Hematopoietic multipotent progenitor cell treated with erythropoietin and hydrocortisone succinate and interleukin-3 and kit ligand, for 6 days (in vitro differentiated cells): ENCODE measurements around the gene ADRB2.
"Not testable (repeated sequence)": the region's sequence is repeated elsewhere in the genome, so short reads cannot be mapped to it uniquely, and the experiment has no call there.

ENCODE experiments used
- DNase-seq: peaks from one replicate; pipeline ENCODE4 v3.0.0-alpha.2; 2015

Gene ADRB2

GRCh38 chr5:148826053-148826738 lies at the start of gene ADRB2:
ADRB2 (plus strand) TSS chr5:148826611; CDS start chr5:148826832, 221 bp downstream.
- DNase-seq = peak; percentile 97

- no peak for DNase-seq
These were observed 49.6 kb upstream of the ADRB2 start for GRCh38 chr5:148776780-148777179.

GRCh38 chr5:148778882-148779281 lies 47.5 kb upstream of the ADRB2 start:
- DNase-seq = no peak

GRCh38 chr5:148780711-148781110 lies 45.7 kb upstream of the ADRB2 start:
- no peak for DNase-seq

- DNase-seq = peak; percentile 51
These were observed 44.6 kb upstream of the ADRB2 start for GRCh38 chr5:148781766-148782165.

GRCh38 chr5:148785223-148785622 lies 41.2 kb upstream of the ADRB2 start:
- DNase-seq = no peak

GRCh38 chr5:148786456-148786855 lies 40.0 kb upstream of the ADRB2 start:
- DNase-seq = no peak

- DNase-seq = no peak
These were observed 37.8 kb upstream of the ADRB2 start for GRCh38 chr5:148788636-148789035.

GRCh38 chr5:148790545-148791333 lies 35.7 kb upstream of the ADRB2 start:
- no peak for DNase-seq

GRCh38 chr5:148791334-148791667 lies 35.1 kb upstream of the ADRB2 start:
- no peak for DNase-seq

GRCh38 chr5:148791696-148792095 lies 34.7 kb upstream of the ADRB2 start:
- no peak for DNase-seq

- no peak for DNase-seq
These were observed 33.7 kb upstream of the ADRB2 start for GRCh38 chr5:148792744-148793143.

GRCh38 chr5:148793261-148793660 lies 33.1 kb upstream of the ADRB2 start:
- no peak for DNase-seq

- no peak for DNase-seq
These were observed 32.1 kb upstream of the ADRB2 start for GRCh38 chr5:148794275-148794674.

- peak; percentile 54 for DNase-seq
These were observed 31.5 kb upstream of the ADRB2 start for GRCh38 chr5:148794729-148795561.

- no peak for DNase-seq
These were observed 29.5 kb upstream of the ADRB2 start for GRCh38 chr5:148796936-148797335.

- DNase-seq = no peak
These were observed 27.6 kb upstream of the ADRB2 start for GRCh38 chr5:148798786-148799185.

GRCh38 chr5:148799737-148800527 lies 26.5 kb upstream of the ADRB2 start:
- DNase-seq = no peak

- DNase-seq = peak; percentile 77
These were observed 24.6 kb upstream of the ADRB2 start for GRCh38 chr5:148801682-148802276.

GRCh38 chr5:148803451-148803850 lies 23.0 kb upstream of the ADRB2 start:
- not testable (repeated sequence) for DNase-seq

GRCh38 chr5:148804393-148804792 lies 22.0 kb upstream of the ADRB2 start:
- DNase-seq = no peak
